ENCODE results near the gene TAS2R7.

- no peak for TF ChIP-seq POLR2AphosphoS5 (IDR thresholded peaks at IDR 0.05)
- no peak for TF ChIP-seq CTCF (IDR thresholded peaks at IDR 0.05)
Measured at GRCh38 chr12:10829994-10830393, 27.6 kb upstream of the TAS2R7 start.

Data from esophagus muscularis mucosa (tissue), 3 donors.